H1 (cell line): ENCODE measurements around the gene MT2A. TPM values are rescaled to one million over a fixed set of nuclear protein-coding genes. Genes with fewer than 3 reads are reported as not detected.

Source experiments
- CTCF ChIA-PET: fragments of 300-600 bp; sonication (Branson Sonifier 250); formaldehyde crosslinking; loops from one replicate; lab custom pipeline; 2021; ENCODE audit not compliant: partially characterized antibody; lab: Charles Lee
- POLR2A ChIA-PET: fragments of 300-600 bp; sonication (Branson Sonifier 250); formaldehyde crosslinking; loops from one replicate; lab custom pipeline; 2021; ENCODE audit warnings: inconsistent platforms; ENCODE audit not compliant: partially characterized antibody; lab: Charles Lee
- DNase-seq, 2 experiments: peaks; one replicate each; pipeline versions ENCODE4 v3.0.0 to v3.0.0-alpha.2; 2010 to 2022; ENCODE audit warnings: low spot score in 2 of 2, low read depth in 1 of 2, mixed read lengths in 1 of 2
- FAIRE-seq: peaks from 2 replicates; lab custom pipeline; 2011; peaks lifted over from hg19 to GRCh38; lab: Jason Lieb, UNC
- H2AFZ ChIP-seq: 2 replicates; pipeline ENCODE4 v1.8.1; 2012; ENCODE audit warnings: low read length, inconsistent platforms
- H2AK5ac ChIP-seq: 2 replicates; pipeline ENCODE4 v1.6.1; 2013; ENCODE audit warnings: low read depth, low read length
- H2BK120ac ChIP-seq: replicated peaks from 2 replicates; pipeline ENCODE3; 2013; ENCODE audit warnings: low read depth, low read length, inconsistent platforms
- H2BK12ac ChIP-seq: 2 replicates; pipeline ENCODE4 v1.6.1; 2013; ENCODE audit warnings: low read depth, low read length
- H2BK15ac ChIP-seq: 2 replicates; pipeline ENCODE4 v1.6.1; 2013; ENCODE audit warnings: low read length
- H2BK20ac ChIP-seq: 2 replicates; pipeline ENCODE4 v1.6.1; 2013; ENCODE audit warnings: low read length
- H2BK5ac ChIP-seq: 2 replicates; pipeline ENCODE4 v1.6.1; 2013; ENCODE audit warnings: low read depth, low read length
- H3K14ac ChIP-seq: 2 replicates; pipeline ENCODE4 v1.6.1; 2013; ENCODE audit warnings: inconsistent platforms; ENCODE audit not compliant: insufficient read length
- H3K18ac ChIP-seq: 2 replicates; pipeline ENCODE4 v1.6.1; 2013; ENCODE audit warnings: low read length; ENCODE audit errors: extremely low read depth
- H3K23ac ChIP-seq: 2 replicates; pipeline ENCODE4 v1.6.1; 2013; ENCODE audit warnings: inconsistent platforms; ENCODE audit not compliant: insufficient read length
- H3K23me2 ChIP-seq: 2 replicates; pipeline ENCODE4 v1.6.1; 2013; ENCODE audit warnings: low read depth, low read length
- H3K27ac ChIP-seq: 2 replicates; pipeline ENCODE4 v1.6.1; 2011; ENCODE audit warnings: low read depth, low read length, inconsistent platforms
- H3K27me3 ChIP-seq, 4 experiments: replicated peaks in 1 of 4; 1 replicate in 1 of 4; 2 replicates in 3 of 4; pipeline versions ENCODE4 v1.6.1 to v1.8.1; 2011 to 2013; ENCODE audit warnings: low read length in 3 of 4, mild to moderate bottlenecking in 3 of 4, inconsistent platforms in 2 of 4, mixed read lengths in 2 of 4, moderate library complexity in 1 of 4; ENCODE audit not compliant: control insufficient read depth in 3 of 4, insufficient read depth in 3 of 4; ENCODE audit errors: extremely low read depth in 1 of 4
- H3K36me3 ChIP-seq, 4 experiments: 2 replicates each; pipeline versions ENCODE4 v1.6.1 to v1.8.1; 2011 to 2013; ENCODE audit warnings: mild to moderate bottlenecking in 4 of 4, low read length in 3 of 4, moderate library complexity in 2 of 4, control low read depth in 1 of 4, inconsistent platforms in 1 of 4; ENCODE audit not compliant: insufficient read depth in 4 of 4, control insufficient read depth in 2 of 4
- H3K4ac ChIP-seq: replicated peaks from 2 replicates; pipeline ENCODE3; 2013; ENCODE audit warnings: low read length, low read depth, mixed read lengths, inconsistent platforms; ENCODE audit not compliant: insufficient read length
- H3K4me1 ChIP-seq, 4 experiments: replicated peaks in 1 of 4; 1 replicate in 1 of 4; 2 replicates in 3 of 4; pipeline versions ENCODE4 v1.6.1 to v1.8.1; 2011 to 2013; ENCODE audit warnings: low read length in 3 of 4, inconsistent platforms in 2 of 4, mixed read lengths in 1 of 4; ENCODE audit not compliant: insufficient read depth in 4 of 4, control insufficient read depth in 3 of 4
- H3K4me2 ChIP-seq, 2 experiments: 2 replicates each; pipeline versions ENCODE4 v1.6.1 to v1.8.1; 2011 to 2013; ENCODE audit warnings: low read depth in 2 of 2, low read length in 2 of 2, control low read depth in 1 of 2, inconsistent platforms in 1 of 2, mild to moderate bottlenecking in 1 of 2; ENCODE audit not compliant: insufficient read depth in 1 of 2
- H3K4me3 ChIP-seq, 4 experiments: fragments of 200-600, 300-600 bp in 1 of 4; sonication (generic), shearing (Covaris generic), sonication (Bioruptor Twin) in 1 of 4; 2 replicates each; pipeline versions ENCODE4 v1.5.1 to v1.8.1; 2011 to 2016; ENCODE audit warnings: low read length in 4 of 4, low read depth in 3 of 4, control low read depth in 2 of 4, inconsistent platforms in 2 of 4, mild to moderate bottlenecking in 2 of 4, mixed read lengths in 1 of 4, moderate library complexity in 1 of 4; ENCODE audit not compliant: insufficient read depth in 2 of 4; ENCODE audit errors: extremely low read depth in 1 of 4
- H3K56ac ChIP-seq: replicated peaks from 2 replicates; pipeline ENCODE3; 2013; ENCODE audit warnings: low read depth, mild to moderate bottlenecking, mixed read lengths, low read length, inconsistent platforms; ENCODE audit not compliant: insufficient read length
- H3K79me1 ChIP-seq: 2 replicates; pipeline ENCODE4 v1.6.1; 2013; ENCODE audit warnings: low read depth, low read length, control low read depth
- H3K79me2 ChIP-seq, 2 experiments: 2 replicates each; pipeline versions ENCODE4 v1.6.1 to v1.8.1; 2012 to 2013; ENCODE audit warnings: low read length in 2 of 2, mild to moderate bottlenecking in 2 of 2, inconsistent platforms in 1 of 2; ENCODE audit not compliant: insufficient read depth in 2 of 2, control insufficient read depth in 1 of 2
- H3K9ac ChIP-seq, 4 experiments: replicated peaks in 1 of 4; 1 replicate in 1 of 4; 2 replicates in 3 of 4; pipeline versions ENCODE4 v1.6.1 to v1.8.1; 2011 to 2013; ENCODE audit warnings: low read depth in 3 of 4, low read length in 3 of 4, control low read depth in 2 of 4, mild to moderate bottlenecking in 2 of 4, moderate library complexity in 2 of 4, inconsistent platforms in 1 of 4; ENCODE audit errors: extremely low read depth in 1 of 4
- H3K9me3 ChIP-seq, 2 experiments: 2 replicates each; pipeline versions ENCODE4 v1.6.1 to v1.8.1; 2012 to 2013; ENCODE audit warnings: mild to moderate bottlenecking in 2 of 2, moderate library complexity in 2 of 2, control low read depth in 1 of 2, inconsistent platforms in 1 of 2, low read depth in 1 of 2, low read length in 1 of 2, mixed read lengths in 1 of 2; ENCODE audit not compliant: insufficient read depth in 2 of 2
- H4K20me1 ChIP-seq, 2 experiments: replicated peaks in 1 of 2; 2 replicates each; pipeline versions ENCODE3 to v1.8.1; 2011 to 2013; ENCODE audit warnings: inconsistent platforms in 2 of 2, low read length in 2 of 2, mild to moderate bottlenecking in 1 of 2; ENCODE audit not compliant: insufficient read depth in 2 of 2, control insufficient read depth in 1 of 2
- H4K5ac ChIP-seq: 2 replicates; pipeline ENCODE4 v1.6.1; 2013; ENCODE audit warnings: low read length, low read depth, mixed read lengths, inconsistent platforms; ENCODE audit not compliant: insufficient read length
- H4K8ac ChIP-seq: 2 replicates; pipeline ENCODE4 v1.8.0; 2013; ENCODE audit warnings: mild to moderate bottlenecking, moderate library complexity, low read length, inconsistent platforms; ENCODE audit not compliant: insufficient read depth; ENCODE audit errors: extremely low read depth
- H4K91ac ChIP-seq: replicated peaks from 2 replicates; pipeline ENCODE3; 2013; ENCODE audit warnings: low read length, mixed read lengths, inconsistent platforms; ENCODE audit not compliant: insufficient read length
- CBX8 ChIP-seq: fragments of 300-800, 300-1000 bp; sonication (generic); IDR thresholded peaks from 2 replicates; pipeline ENCODE4 v1.7.1; 2016; ENCODE audit warnings: low read depth, low read length, borderline replicate concordance
- PHF8 ChIP-seq: fragments of 200-600 bp; sonication (generic); conservative IDR thresholded peaks from 2 replicates; pipeline ENCODE4 v1.7.1; 2012; ENCODE audit warnings: low read depth, mild to moderate bottlenecking, inconsistent platforms, low read length, moderate library complexity
- SIN3A ChIP-seq, 2 experiments: IDR thresholded peaks in 1 of 2; conservative IDR thresholded peaks in 1 of 2; 2 replicates each; pipeline ENCODE4 v1.6.1; 2011 to 2012; ENCODE audit warnings: low read length in 2 of 2, improper control_type of control experiment in 1 of 2, low read depth in 1 of 2, mild to moderate bottlenecking in 1 of 2
- WGBS, 2 experiments: shearing (Covaris generic) in 1 of 2; methylation state at CpG; one replicate each; pipeline versions ENCODE4 v1.1.6 to v1.1.7; 2013 to 2015; ENCODE audit warnings: low lambda C conversion rate in 2 of 2, mixed read lengths in 2 of 2, inconsistent platforms in 1 of 2, low coverage in 1 of 2, missing lambda C conversion rate in 1 of 2; ENCODE audit not compliant: insufficient replicate concordance in 2 of 2, insufficient coverage in 1 of 2, insufficient read length in 1 of 2; ENCODE audit errors: extremely low coverage in 1 of 2, missing lambda C conversion rate in 1 of 2; 5-methylcytosine and 5-hydroxymethylcytosine counted together
- polyA plus RNA-seq, 7 experiments: library from polyadenylated mRNA; depleted of rRNA in 3 of 7; stranded (reverse) in 5 of 7; unstranded in 2 of 7; fragments of >200 nt in 5 of 7; fragments of 200-250 nt in 2 of 7; gene quantifications; 1 replicate in 5 of 7; 2 replicates in 1 of 7; 4 replicates in 1 of 7; pipeline versions ENCODE4 v1.2.1 to v1.2.3, GENCODE V29; 2011 to 2013; ENCODE audit warnings: missing spikeins in 2 of 7, mixed read lengths in 2 of 7
- total RNA-seq: library from RNA; stranded (reverse); fragmentation: NEBNext Ultra II Directional; extraction: Animal tissue kit (Norgen Biotek cat#: 25700); gene quantifications from 2 replicates; pipeline ENCODE4 v1.2.1, GENCODE V29; 2021

The MT2A gene
- total and polyA plus RNA-seq, 2 of the 8 experiments (the other 6 are each of a cell fraction or from before 2014, with no cell fraction given) = 9.5 to 30.1 TPM

GRCh38 chr16:56640076-56640475 is 31.7 kb downstream of the MT2A start:
- no peak overlapping the region for H2BK5ac ChIP-seq
- H3K79me1 ChIP-seq = no peaks in the 10 kb centered on the region
- no peak overlapping the region for H2BK12ac ChIP-seq
- H3K27me3 ChIP-seq = peaks cover 90 to 100% (median 99%) of the 10 kb centered on the region in 4 experiments
- ChIA-PET CTCF (interaction anchor here (0.7 to 3.6 kb wide), 9 partner anchors 9 to 61 kb away, joined by 3 to 14 read pairs (median 4); partner anchors contain the start of genes MT1E and MT1G), POLR2A (interaction anchor here (1.0 to 6.3 kb wide), 9 partner anchors 11 to 31 kb away, joined by 3 to 30 read pairs (median 4); partner anchors contain the start of genes MT1E and MT1F)
- no peak overlapping the region for H2BK120ac ChIP-seq
- no peak overlapping the region for H3K9ac ChIP-seq
- H3K4ac ChIP-seq = no peak overlapping the region
- H3K9me3 ChIP-seq = no peaks in the 10 kb centered on the region
- WGBS, 2 experiments = 93% methylated on average over 1 of the region's 1 CpG; no CpG with 5 or more reads in 1 of the 2 experiments
- TF ChIP-seq PHF8 (no peak), SIN3A (conservative IDR thresholded peaks at IDR 0.05 in 1 of 2, IDR thresholded peaks at IDR 0.05 in 1 of 2; ENCODE audit: low read depth in 1 of 2, low read length in 2 of 2) (no peak), CBX8 (no peak)
- H2AFZ ChIP-seq = no peak overlapping the region
- FAIRE-seq = no peak
- no peak overlapping the region for H2AK5ac ChIP-seq
- H3K79me2 ChIP-seq = no peaks in the 10 kb centered on the region
- peaks cover 6 to 31% of the 10 kb centered on the region in 2 experiments for H4K20me1 ChIP-seq
- H2BK15ac ChIP-seq = no peak overlapping the region
- no peak overlapping the region for H4K8ac ChIP-seq
- peaks cover 3 to 22% (median 7%) of the 10 kb centered on the region in 4 experiments for H3K4me1 ChIP-seq
- no peak overlapping the region for H3K14ac ChIP-seq
- no peak overlapping the region for H2BK20ac ChIP-seq
- peaks cover 9% of the 10 kb centered on the region for H3K23me2 ChIP-seq
- no peak overlapping the region for H3K27ac ChIP-seq
- H3K18ac ChIP-seq = no peak overlapping the region
- H4K91ac ChIP-seq = no peak overlapping the region
- H3K36me3 ChIP-seq = no peaks in the 10 kb centered on the region; a peak in 1 of 8 replicates
- H3K23ac ChIP-seq = no peak overlapping the region
- no peak overlapping the region for H4K5ac ChIP-seq
- no peak overlapping the region for H3K4me2 ChIP-seq
- H3K4me3 ChIP-seq = no peak overlapping the region
- DNase-seq = no peak
- no peak overlapping the region for H3K56ac ChIP-seq
